Activated T-cell treated with anti-CD3 and anti-CD28 coated beads, Interleukin-2, amount 50 U/mL, for 1 hour (primary cell): ENCODE results near the gene BDNF.
"Not testable (repeated sequence)": the region's sequence is repeated elsewhere in the genome, so short reads cannot be mapped to it uniquely, and the experiment has no call there.

Experiments
- DNase-seq: peaks from one replicate; pipeline ENCODE4 v3.0.0-alpha.2; 2020

BDNF gene

DNA sequence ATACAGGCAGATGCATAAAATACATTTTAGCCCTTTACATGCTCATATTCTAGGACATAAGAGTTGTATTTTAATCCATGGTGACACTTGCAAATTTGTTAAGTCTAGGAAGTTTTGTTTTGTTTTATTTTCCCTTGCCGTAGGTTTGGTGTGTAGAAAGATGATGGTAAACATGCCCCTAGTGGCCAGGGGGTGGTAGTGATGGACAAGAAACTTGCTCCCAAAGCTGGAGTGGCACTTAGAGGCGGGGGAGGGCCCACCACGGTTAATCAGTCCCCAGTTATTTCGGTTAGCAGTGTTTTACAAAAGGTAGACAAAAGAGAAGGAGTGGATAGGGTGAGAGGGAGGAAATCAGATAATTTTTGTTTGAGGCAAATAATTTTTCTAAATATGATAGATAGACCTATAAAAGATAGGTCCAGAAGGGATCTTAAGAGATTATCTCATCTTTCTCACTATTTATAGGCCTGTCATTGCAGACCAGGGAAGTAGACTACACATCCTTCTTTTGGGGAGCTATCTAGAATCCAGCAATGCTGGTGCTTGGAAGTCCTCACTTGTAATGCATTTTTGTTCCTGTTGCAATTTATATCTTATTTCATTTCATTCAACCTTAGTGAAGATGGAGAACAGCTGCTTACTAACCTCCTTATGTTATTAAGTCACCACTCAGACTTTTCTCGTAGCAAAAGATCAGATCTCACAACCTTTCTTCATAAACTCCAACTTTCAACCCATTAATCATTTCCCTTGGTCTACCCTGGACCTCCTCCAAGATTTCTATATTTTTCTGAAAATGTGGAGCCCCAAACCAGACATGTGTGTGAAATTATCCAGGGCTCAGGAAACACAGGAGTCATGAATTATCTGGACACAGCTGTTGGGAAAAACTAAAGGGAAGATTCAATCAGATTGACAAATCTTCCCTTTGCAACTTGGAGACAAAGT lies 5.9 kb upstream of the BDNF start:
- DNase-seq, result no peak

- DNase-seq, result no peak
These were observed 3.2 kb upstream of the BDNF start for GRCh38 chr11:27703481-27703880.

GRCh38 chr11:27702811-27703210 lies 2.6 kb upstream of the BDNF start:
- no peak for DNase-seq

DNA sequence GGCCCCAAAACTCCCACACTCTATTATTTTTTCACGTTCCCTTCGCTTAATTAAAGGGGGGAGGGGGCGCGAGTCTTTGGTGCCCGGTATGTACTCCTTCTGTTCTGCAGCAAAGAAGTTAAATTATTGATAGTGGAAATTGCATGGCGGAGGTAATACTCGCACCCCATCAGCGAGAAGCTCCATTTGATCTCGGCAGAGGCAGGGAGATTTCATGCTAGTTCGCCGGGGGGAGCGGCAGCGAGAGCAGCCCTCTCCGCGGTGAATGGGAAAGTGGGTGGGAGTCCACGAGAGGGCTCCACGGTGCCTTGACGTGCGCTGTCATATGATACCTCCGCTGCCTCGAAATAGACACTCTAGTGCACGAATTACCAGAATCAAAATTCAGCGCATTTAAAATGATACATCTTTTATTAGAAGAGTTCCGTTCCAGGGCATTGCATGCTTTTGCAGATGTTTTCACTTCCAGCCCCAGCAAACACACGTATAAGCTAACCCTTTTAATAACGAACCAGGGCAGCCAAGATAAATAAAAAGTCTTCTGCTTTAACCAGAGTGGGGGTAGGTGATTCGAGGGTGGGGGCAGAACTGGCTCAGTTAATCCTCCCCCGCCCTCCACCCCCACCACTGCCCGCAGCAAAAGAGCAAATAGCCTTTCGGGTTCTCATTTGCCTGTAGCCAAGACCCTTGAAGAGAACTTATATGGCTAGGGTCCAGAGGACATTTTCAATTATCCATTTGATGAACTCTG lies 1.3 kb upstream of the BDNF start:
- no peak for DNase-seq

- DNase-seq, result no peak
These were observed 317 bp downstream of the BDNF start for GRCh38 chr11:27699926-27700350.

DNA sequence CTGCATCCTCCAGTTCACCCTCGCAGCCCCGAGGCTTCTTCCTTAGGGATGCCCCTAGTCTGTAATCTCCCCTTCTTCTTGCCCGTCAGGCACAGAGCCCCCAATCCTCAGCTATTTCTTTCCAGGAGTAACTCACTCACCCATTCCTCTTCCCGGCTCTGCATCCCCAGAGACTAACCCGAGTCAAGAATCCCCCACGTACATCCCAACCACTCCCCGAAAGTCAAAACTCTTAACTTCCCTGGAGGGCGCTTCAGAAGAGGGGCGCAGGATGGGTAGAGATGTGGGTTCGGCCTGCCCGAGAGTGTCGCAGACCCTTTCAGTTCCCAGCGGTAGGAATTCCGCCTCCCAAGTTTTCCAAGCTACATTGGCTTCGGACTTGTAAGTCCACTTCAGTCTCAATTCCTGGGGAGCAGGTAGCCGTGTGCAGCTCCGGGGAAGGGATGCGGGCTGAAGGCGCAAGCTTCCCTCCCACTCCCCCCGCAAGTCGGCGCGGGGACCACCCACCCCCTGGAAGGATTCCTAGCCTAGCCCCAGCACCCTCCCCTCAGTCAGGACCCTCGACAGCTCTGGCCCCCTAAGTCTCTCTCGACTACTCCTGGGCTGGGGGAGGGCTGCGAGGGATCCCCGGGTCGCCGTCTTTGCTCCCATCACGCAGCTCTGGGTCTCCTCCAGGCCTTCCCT lies 871 bp downstream of the BDNF start:
- DNase-seq, result no peak

- peak; percentile 43 for DNase-seq
These were observed 1.4 kb downstream of the BDNF start for GRCh38 chr11:27698872-27699241.

DNA sequence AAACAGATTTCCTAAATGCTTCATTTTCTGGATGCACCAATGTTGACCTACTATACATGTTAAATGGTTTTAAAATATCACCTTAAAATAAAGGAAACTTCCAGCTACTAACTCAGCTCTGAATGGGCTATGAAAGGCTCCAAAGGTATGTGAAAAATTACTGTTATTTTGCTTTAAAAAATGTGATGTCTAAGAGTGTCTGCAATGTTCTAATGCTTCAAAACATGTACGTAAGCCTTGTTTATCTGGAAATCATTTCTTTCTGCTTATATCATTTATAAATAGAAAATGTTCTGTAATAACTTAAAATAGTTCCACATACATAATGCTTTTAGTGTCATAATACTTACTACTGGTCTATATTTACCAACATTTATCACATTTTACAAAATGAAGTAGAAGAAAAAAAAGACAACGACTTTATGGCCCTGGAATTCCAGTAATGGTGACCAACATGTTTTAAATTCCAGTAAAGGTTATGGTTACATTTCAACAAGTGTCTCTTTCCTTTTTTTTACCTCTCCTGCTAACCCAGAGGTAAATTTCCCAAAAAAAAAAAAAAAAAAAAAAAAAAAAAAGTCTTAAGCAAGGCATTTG lies 2.5 kb downstream of the BDNF start:
- no peak for DNase-seq

- no peak for DNase-seq
These were observed 3.3 kb downstream of the BDNF start for GRCh38 chr11:27696961-27697360.

DNA sequence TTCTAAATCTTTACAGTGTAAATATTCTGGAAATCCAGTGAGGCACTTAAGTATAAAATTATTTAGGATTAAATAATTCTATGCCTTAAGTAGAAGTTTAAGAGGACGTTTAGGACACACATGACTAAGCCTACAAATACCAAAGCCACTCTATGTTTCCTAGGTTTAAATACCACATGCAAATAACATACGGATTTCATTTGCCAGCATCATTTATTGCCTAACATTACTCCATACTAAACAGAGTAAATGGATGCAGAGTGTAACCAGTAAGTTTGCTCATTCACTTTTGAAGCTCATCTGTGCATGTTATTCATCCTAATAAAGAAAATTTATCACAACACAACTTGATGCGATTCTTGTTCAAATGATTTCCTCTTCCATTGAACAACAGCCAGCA lies 4.1 kb downstream of the BDNF start:
- no peak for DNase-seq

- DNase-seq, result no peak
These were observed 5.3 kb downstream of the BDNF start for GRCh38 chr11:27694992-27695391.

- DNase-seq, result no peak
These were observed 6.9 kb downstream of the BDNF start for GRCh38 chr11:27693398-27693797.

DNA sequence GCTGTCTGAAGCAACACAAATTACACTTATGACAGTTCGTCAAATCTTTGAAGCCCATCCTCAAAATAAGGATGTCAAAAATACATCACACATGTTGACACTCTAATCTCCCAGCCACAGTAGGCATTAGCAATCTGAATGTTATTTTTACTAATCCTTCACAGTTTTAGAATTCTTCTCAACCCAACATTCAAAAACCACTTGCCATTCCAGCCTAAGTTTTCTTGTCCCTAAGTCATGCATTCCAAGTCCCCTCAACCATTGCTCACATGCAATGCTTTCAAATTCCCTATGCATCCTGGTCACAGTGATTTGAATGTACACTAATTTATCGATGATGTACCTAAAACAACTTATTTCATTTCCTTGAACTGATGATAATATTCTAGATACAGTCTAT lies 7.5 kb downstream of the BDNF start:
- no peak for DNase-seq

DNA sequence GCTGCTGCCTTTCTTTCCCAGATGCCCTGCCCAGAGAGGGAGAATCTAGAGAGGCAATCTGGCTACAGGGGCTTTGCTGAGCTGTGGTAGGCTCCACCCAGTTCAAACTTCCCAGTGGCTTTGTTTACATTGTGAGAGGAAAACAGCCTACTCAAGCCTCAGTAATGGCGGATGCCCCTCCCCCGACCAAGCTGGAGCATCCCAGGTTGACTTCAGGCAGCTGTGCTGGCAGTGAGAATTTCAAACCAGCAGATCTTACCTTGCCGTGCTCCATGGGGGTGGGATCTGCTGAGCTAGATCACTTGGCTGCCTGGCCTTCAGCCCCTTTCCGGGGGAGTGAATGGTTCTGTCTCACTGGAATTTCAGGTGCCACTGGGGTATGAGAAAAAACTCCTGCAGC lies 12.2 kb downstream of the BDNF start:
- DNase-seq, result no peak

DNA sequence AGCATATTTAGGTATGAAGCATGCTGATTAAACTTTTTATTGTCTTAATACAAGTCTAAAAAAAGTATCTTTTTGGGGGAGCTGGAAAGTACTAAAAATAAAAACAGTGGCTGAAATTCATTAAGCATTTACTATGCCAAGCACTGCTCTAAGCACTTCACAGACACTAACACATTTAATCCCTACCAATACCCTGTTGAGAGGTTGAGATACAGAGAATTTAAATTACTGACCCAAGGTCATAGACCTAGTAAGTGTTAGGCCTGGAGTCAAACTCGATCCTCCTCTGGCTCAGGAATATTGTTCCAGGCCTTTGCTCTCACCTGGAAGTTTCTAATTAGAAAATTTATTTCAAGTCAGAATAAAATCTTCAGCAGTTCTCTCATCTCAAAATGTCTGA lies 18.6 kb downstream of the BDNF start:
- no peak for DNase-seq

GRCh38 chr11:27679136-27680015 lies 20.9 kb downstream of the BDNF start:
- no peak for DNase-seq

DNA sequence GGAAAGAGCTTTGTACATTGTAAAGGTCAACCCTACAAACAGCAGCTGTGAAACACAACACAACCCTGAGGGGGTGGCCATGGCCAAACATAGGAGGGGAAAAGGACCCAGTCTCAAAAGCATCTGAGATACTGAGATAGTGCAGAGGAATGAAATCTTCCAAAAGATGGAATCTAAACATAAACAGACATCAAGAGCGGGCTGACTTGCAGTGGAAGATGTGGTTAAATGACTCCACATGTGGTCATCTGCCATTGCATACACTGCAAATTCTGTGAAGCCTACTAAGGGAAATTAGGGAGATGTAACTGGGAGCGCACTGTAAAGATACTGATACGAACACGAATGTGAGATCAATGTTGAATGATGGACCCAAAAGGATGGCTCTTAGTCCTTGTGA lies 22.0 kb downstream of the BDNF start:
- DNase-seq, result no peak

DNA sequence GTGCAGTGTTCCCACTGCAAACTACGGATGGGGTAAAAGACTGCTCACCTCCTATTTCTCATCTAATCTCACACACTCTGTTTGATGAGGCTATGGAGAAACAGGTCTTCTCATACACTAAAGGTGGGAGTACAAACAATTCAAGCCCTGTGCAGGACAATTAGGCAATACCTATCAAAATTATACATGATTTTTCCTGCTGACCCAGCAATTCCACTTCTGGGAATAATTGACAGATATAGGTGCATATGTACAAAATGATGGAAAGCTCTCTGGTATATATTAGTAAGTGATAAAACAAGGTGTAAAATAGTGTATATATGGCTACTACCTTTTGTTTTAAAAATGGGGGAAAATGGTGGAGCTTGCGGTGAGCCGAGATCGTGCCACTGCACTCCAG lies 23.1 kb downstream of the BDNF start:
- DNase-seq, result no peak

- no peak for DNase-seq
These were observed 26.1 kb downstream of the BDNF start for GRCh38 chr11:27673979-27674663.

DNA sequence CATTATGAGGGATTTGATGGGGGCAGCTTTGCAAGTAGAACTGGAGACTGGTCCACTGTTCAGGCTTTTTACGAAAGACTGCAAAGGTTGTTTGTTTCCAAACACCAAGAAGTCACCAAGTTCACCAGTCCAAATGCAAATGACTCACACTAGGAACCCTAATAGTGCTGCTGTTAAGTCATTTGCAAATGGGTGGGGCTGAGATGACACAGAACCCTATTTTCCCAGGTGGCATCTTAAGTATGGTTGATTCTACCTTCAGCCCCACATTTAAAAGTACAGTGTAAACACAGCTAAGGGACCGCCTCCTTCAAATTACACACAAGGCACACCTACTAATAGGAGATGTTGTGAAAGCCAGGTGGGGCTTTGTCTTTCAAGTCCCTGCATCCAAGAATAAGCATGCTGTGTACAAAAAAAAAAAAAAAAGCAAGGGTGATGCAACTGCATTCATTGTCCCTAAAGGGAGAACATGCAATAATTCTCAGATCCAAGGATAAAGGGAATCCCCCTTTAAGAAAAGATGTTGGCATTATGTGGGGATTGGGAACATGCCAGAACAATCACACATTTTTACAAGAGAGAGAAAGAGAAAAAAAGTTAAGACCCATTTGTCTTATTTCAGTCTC lies 27.3 kb downstream of the BDNF start:
- no peak for DNase-seq

- not testable (repeated sequence) for DNase-seq
These were observed 34.6 kb downstream of the BDNF start for GRCh38 chr11:27665508-27666101.
